ENCODE data around the gene SLC8A1.

DNA sequence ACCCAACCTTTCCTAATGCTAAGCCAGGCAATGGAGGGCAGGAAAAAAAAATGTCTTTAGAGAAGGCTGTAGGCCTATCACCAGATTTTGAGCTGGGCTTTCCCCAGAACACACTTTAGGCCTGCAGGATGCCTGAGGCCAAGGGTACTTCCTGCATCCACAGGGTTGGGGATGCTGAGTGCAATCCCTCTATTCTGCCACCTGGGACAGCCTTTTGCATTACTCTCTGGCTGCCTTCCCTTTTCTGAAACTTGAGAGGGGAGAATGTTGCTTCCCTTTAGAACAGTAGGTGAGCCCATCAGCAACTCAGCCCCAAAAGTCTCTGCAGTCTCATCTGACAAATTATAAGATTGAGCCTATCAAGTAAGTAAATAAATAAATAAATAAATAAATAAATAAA, 195.2 kb downstream of the SLC8A1 start:
- TF ChIP-seq, protein P1, sequence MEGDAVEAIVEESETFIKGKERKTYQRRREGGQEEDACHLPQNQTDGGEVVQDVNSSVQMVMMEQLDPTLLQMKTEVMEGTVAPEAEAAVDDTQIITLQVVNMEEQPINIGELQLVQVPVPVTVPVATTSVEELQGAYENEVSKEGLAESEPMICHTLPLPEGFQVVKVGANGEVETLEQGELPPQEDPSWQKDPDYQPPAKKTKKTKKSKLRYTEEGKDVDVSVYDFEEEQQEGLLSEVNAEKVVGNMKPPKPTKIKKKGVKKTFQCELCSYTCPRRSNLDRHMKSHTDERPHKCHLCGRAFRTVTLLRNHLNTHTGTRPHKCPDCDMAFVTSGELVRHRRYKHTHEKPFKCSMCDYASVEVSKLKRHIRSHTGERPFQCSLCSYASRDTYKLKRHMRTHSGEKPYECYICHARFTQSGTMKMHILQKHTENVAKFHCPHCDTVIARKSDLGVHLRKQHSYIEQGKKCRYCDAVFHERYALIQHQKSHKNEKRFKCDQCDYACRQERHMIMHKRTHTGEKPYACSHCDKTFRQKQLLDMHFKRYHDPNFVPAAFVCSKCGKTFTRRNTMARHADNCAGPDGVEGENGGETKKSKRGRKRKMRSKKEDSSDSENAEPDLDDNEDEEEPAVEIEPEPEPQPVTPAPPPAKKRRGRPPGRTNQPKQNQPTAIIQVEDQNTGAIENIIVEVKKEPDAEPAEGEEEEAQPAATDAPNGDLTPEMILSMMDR (IDR thresholded peaks at IDR 0.05) = peak in 1 of 6 experiments; percentile 31
- no peak for TF ChIP-seq POLR2A (IDR thresholded peaks at IDR 0.05)
